Adipocyte (in vitro differentiated cells): ENCODE results near the gene NFATC1.
"Not testable (repeated sequence)": the region's sequence is repeated elsewhere in the genome, so short reads cannot be mapped to it uniquely, and the experiment has no call there.

Source experiments
- DNase-seq: peaks from one replicate; pipeline ENCODE4 v3.0.0-alpha.2; 2015; ENCODE audit warnings: low read depth
- H3K27me3 ChIP-seq: replicated peaks from 2 replicates; pipeline ENCODE4 v1.7.0; 2013; ENCODE audit warnings: mild to moderate bottlenecking, low read length, moderate library complexity; ENCODE audit not compliant: control insufficient read depth, insufficient read depth
- H3K36me3 ChIP-seq: 2 replicates; pipeline ENCODE4 v1.7.0; 2013; ENCODE audit warnings: low read length, mild to moderate bottlenecking, moderate library complexity; ENCODE audit not compliant: control insufficient read depth, insufficient read depth, severe bottlenecking
- H3K4me1 ChIP-seq: 2 replicates; pipeline ENCODE4 v1.7.0; 2013; ENCODE audit warnings: mild to moderate bottlenecking, low read length, moderate library complexity; ENCODE audit not compliant: control insufficient read depth, insufficient read depth
- H3K4me3 ChIP-seq: 2 replicates; pipeline ENCODE4 v1.7.0; 2013; ENCODE audit warnings: mild to moderate bottlenecking, low read length, moderate library complexity
- H3K9ac ChIP-seq: 2 replicates; pipeline ENCODE4 v1.7.0; 2013; ENCODE audit warnings: mild to moderate bottlenecking, low read length, moderate library complexity
- H3K9me3 ChIP-seq: 2 replicates; pipeline ENCODE4 v1.7.0; 2013; ENCODE audit warnings: mild to moderate bottlenecking, low read length, moderate library complexity; ENCODE audit not compliant: control insufficient read depth

NFATC1 gene

DNA sequence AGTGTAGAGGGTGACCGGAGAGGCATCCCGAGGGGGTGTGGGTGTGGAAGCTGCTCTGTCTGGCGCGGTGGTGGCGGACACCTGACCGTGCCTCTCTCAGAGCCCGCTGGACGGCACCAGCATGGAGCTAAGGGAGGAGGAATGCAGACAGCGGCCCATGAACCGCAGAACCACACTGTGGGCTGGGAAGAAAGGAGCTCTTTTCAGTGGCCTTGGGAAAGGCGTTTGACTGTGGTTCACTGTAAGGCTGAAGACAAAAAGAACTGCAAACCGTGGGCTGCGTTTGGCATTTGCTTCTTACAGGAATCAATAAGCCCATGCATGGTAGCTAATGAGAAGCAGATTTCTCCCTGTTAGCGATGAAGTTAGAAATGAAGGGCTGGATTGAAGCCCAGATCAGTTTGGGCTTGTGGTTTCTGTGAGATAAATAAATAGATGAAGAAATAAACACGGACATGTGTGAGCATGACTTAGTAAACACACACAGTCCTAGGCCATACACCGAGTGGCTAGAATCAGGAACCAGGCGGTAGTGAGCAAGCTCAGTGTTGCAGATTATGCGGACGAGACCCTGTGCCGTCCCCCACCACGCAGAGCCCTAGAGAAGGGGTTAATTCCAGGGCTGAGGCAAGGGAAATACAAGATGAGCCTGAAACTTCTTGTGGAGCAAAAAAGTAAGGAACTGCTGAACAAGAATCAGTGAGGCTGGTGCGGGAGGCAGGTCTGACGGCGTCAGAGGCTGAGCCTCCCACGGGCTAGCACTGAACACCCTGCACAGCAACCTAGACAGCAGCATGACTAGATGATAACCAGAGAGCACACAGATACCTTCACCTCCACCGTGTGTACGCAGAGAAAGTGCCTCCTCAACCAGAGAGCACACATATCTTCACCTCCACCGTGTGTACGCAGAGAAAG lies 29.3 kb upstream of the NFATC1 start:
- no peak overlapping the region for H3K4me3 ChIP-seq
- no peak overlapping the region for H3K9ac ChIP-seq
- DNase-seq = peak; percentile 86
- H3K4me1 ChIP-seq = peaks cover 11% of the 10 kb centered on the region
- H3K9me3 ChIP-seq = no peaks in the 10 kb centered on the region
- no peaks in the 10 kb centered on the region for H3K27me3 ChIP-seq
- H3K36me3 ChIP-seq = peaks cover 23% of the 10 kb centered on the region

DNA sequence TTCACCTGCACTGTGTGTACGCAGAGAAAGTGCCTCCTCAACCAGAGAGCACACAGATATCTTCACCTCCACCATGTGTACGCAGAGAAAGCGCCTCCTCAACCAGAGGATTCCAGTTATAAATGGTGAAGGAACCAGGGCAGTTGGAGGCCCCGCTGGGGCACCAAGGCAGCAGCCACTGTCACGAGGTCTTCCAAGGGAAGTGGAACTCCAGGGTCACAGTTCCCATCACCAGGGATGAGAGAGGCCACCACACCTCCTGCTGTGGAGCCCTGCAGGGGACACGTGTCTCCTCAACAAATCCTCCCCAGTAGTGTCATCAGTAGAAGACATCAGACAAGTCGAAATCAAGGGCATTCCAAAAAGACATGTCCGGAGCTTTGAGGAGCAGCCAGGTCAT lies 28.2 kb upstream of the NFATC1 start:
- no peak for DNase-seq
- Histone ChIP-seq H3K4me3 (no peak overlapping the region), H3K9me3 (no peaks in the 10 kb centered on the region), H3K36me3 (peaks cover 18% of the 10 kb centered on the region), H3K4me1 (peaks cover 11% of the 10 kb centered on the region), H3K27me3 (no peaks in the 10 kb centered on the region), H3K9ac (no peak overlapping the region)

DNA sequence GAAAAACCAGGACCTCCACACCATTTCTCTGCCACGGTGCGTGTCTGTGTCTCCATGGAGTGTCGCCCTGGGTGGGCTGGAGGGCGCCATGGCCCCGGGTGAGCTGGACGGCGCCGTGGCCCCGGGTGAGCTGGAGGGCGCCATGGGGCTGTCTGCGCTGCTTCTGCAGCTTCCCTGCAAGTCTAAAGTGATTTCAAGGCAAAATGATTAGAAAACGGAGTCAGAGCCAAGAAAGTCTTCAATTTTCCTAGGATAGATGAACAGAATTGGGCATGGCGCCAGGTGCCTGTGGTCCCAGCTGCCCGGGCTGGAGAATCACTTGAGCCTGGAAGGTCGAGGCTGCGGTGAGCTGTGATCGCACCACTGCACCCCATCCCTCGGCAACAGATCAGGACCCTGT lies 27.7 kb upstream of the NFATC1 start:
- Histone ChIP-seq H3K4me3 (no peak overlapping the region), H3K27me3 (no peaks in the 10 kb centered on the region), H3K36me3 (peaks cover 13% of the 10 kb centered on the region), H3K4me1 (peaks cover 11% of the 10 kb centered on the region), H3K9me3 (no peaks in the 10 kb centered on the region), H3K9ac (no peak overlapping the region)
- DNase-seq = no peak

DNA sequence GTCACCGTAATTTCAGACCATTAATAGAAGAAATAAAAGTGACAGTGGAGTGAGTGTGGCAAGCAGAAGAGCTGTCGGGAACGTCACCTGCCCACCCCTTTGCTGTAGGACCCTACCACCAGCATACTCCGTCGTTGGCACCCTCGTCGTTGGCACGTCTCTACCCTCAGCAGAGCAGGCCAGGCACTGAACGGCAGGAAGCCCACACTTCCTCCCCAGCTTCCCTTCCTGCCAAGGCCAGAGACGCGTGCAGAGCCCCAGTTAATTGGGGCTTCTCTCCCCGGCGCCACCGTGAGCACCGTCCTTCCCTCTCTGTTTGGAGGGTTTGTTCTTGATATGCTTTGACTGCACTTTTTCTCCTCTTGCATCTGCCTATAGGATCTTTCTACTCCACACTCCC lies 27.0 kb upstream of the NFATC1 start:
- Histone ChIP-seq H3K4me1 (peaks cover 11% of the 10 kb centered on the region), H3K27me3 (no peaks in the 10 kb centered on the region), H3K36me3 (peaks cover 6% of the 10 kb centered on the region), H3K9me3 (no peaks in the 10 kb centered on the region), H3K4me3 (no peak overlapping the region), H3K9ac (no peak overlapping the region)
- DNase-seq = no peak

DNA sequence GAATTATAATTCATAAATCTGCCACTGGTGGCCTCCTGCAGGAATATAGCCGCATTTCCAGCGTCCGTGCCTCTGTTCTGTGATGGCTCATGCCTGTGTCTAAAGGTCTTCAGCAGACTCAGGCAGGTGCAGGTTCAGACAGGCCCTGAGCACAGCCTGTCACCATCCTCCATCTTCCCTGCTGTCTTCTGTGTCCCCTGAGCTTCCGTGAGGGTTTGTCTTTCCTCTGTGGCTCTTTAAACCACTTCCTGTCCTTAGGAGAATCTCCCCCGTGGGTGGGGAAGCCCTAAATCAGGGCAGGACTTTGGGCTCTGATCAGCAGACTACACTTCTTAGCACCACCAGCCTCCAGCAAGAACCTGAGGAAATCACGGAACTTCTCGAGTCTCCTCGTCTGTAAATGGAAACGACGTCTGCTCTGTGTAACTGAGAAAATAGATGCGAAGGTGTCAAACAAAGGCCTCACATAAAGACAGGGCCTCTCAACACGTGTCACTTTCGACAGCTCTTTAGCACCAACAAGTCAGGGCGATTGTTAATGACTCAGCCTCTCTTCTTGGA lies 24.1 kb upstream of the NFATC1 start:
- Histone ChIP-seq H3K27me3 (no peaks in the 10 kb centered on the region), H3K9me3 (no peaks in the 10 kb centered on the region), H3K4me3 (no peak overlapping the region), H3K36me3 (peaks cover 11% of the 10 kb centered on the region), H3K9ac (no peak overlapping the region), H3K4me1 (peaks cover under 1% of the 10 kb centered on the region)
- DNase-seq = no peak

DNA sequence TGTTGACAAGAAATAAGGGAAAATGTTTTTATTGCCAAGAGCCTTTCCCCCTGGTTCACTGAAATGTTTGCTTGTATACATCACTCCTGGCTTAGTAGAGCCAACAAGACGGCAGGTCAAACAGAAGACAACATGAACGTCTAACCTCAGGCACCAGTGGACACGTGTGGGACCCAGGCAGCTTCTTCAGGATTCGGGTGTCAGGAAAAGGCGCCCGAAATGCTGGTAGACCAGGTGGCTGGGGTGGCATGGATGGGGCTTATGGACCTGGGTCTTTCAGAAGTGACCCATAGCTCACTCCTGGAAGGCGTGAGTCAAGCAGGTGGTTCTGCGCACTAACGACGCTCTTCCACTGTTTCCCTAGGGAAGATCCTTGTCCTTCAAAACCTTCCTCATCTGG lies 23.3 kb upstream of the NFATC1 start:
- Histone ChIP-seq H3K9ac (no peak overlapping the region), H3K4me1 (no peaks in the 10 kb centered on the region), H3K36me3 (peaks cover 16% of the 10 kb centered on the region), H3K4me3 (no peak overlapping the region), H3K27me3 (no peaks in the 10 kb centered on the region), H3K9me3 (no peaks in the 10 kb centered on the region)
- DNase-seq = no peak

DNA sequence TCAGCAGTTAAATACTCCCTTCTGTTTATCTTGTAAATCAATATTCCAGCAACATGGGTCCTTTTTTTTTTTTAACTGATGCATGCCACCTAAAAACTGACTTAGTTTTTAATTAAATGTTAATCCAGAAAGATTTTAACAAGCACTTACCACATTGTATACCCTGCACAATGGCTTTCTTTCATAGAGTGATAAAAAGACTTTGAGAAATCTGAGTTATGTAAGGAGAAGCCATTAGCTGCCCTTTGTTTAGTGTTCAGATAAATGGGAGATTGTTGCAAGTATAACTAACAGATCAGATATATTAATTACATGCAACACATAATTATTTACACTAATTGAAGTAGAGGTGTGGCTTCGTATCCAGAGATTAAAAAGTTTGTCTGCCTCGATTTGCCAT lies 22.7 kb upstream of the NFATC1 start:
- no peak for DNase-seq
- Histone ChIP-seq H3K36me3 (peaks cover 20% of the 10 kb centered on the region), H3K27me3 (no peaks in the 10 kb centered on the region)

DNA sequence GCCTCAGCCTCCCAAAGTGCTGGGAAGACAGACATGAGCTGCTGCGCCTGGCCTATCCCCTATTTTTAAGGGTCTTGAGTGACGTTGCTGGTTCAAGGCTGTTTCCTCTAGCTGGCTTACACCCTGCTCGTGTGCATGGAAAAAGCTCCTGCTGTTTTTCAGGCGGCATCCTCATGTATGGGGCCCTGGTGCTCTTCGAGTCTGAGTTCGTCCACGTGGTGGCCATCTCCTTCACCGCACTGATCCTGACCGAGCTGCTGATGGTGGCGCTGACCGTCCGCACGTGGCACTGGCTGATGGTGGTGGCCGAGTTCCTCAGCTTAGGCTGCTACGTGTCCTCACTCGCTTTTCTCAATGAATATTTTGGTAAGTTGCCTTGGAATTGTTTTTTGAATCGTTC lies 22.0 kb upstream of the NFATC1 start:
- DNase-seq = no peak
- Histone ChIP-seq H3K27me3 (no peaks in the 10 kb centered on the region), H3K4me3 (no peak overlapping the region), H3K36me3 (peaks cover 23% of the 10 kb centered on the region), H3K4me1 (no peaks in the 10 kb centered on the region), H3K9me3 (no peaks in the 10 kb centered on the region), H3K9ac (no peak overlapping the region)

More for the DNA sequence above, 22.7 kb upstream of the NFATC1 start:
- Histone ChIP-seq H3K9ac (no peak overlapping the region), H3K4me1 (no peaks in the 10 kb centered on the region), H3K4me3 (no peak overlapping the region), H3K9me3 (no peaks in the 10 kb centered on the region)

DNA sequence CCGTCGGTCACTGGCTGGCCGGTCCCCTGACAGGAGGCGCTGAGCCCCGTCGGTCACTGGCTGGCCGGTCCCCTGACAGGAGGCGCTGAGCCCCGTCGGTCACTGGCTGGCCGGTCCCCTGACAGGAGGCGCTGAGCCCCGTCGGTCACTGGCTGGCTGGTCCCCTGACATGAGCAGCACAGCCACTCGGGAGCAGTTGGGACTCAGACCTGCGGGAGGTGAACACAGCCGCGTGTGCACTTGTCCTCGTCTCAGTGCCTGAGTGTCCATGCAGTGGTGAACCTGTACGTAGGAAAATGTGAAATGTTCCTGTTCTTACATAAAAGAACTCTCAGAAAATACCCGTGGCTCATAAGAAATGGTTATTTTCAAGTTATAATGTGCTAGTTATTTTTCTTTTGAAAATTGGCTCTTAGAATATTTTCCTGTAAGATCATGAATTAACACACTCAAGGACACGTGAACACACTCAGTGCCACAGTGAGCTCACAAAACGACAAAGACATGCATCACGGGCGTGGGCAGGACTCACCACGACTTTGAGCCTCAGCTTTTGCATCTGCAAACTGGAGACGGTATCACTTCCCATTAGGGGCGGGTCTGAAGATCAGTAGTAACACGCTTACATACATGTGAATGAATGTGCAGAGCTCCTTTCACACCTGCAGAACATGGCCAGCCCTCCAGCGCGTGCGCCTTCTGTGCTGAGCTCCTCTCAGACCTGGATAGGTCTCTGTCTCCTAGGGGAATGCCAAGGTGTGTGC lies 21.1 kb upstream of the NFATC1 start:
- Histone ChIP-seq H3K36me3 (peaks cover 23% of the 10 kb centered on the region), H3K9ac (no peak overlapping the region), H3K9me3 (no peaks in the 10 kb centered on the region), H3K4me1 (no peaks in the 10 kb centered on the region), H3K4me3 (no peak overlapping the region), H3K27me3 (no peaks in the 10 kb centered on the region)
- no peak for DNase-seq

DNA sequence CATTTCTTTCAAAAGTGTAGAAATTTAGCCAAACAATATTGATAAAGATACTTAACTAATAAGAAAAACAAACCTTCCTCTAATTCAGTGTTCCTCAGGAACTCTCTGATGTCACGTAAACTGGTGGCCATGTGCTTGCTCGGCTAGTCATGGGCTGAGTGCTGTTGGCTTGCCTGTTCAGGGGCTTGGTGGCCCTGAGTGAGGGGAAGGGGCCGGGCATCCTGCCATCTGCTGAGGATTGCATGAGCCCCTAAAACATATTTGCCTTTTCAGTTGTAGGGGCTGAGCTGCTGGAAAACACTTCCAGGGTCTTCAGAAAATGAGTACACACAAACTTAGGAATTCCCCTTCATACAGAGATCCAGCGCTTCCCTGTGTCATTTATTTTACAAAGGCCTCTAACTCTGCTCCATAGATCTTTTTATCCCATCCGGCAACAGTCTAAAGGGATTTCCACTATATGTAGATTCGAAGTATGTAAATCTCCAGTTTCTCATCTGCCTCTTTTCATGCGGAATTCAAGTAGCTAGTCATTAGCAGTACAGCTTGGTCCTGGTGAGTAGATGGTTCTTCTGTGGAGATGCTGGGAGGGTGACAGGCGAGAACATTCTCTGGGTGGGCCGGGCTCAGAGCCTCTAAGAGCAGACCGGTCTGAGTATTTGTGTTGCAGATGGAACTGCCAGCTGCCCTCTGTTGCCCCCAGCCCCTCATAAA lies 20.1 kb upstream of the NFATC1 start:
- no peaks in the 10 kb centered on the region for H3K27me3 ChIP-seq
- no peak for DNase-seq
- H3K4me1 ChIP-seq = no peaks in the 10 kb centered on the region
- peaks cover 23% of the 10 kb centered on the region for H3K36me3 ChIP-seq
- no peak overlapping the region for H3K4me3 ChIP-seq
- no peaks in the 10 kb centered on the region for H3K9me3 ChIP-seq
- H3K9ac ChIP-seq = no peak overlapping the region

DNA sequence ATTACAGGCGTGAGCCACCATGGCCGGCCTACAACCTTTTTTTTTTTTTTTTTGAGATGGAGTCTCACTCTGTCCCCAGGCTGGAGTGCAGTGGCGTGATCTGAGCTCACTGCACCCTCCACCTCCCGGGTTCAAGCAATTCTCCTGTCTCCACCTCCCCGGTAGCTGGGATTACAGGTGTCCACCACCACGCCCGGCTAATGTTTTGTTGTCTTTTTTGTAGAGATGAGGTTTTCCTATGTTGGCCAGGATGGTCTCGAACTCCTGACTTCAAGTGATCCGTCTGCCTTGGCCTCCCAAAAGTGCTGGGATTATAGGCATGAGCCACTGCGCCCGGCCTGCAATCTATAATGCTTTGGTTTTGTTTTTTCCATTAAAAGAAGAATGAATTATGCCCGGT lies 19.1 kb upstream of the NFATC1 start:
- H3K4me1 ChIP-seq, H3K9me3 ChIP-seq, H3K9ac ChIP-seq, DNase-seq, H3K4me3 ChIP-seq, H3K27me3 ChIP-seq: not testable (repeated sequence)
- peaks cover 21% of the 10 kb centered on the region for H3K36me3 ChIP-seq
